NCI-H524 (cell line): Measurements from ENCODE around the gene DNM3.
"Not testable (repeated sequence)": the region's sequence is repeated elsewhere in the genome, so short reads cannot be mapped to it uniquely, and the experiment has no call there.

Experiments
- DNase-seq, 2 experiments: peaks; one replicate each; lab custom pipeline; 2025; lab: John Stamatoyannopoulos, UW

The DNM3 gene

DNA sequence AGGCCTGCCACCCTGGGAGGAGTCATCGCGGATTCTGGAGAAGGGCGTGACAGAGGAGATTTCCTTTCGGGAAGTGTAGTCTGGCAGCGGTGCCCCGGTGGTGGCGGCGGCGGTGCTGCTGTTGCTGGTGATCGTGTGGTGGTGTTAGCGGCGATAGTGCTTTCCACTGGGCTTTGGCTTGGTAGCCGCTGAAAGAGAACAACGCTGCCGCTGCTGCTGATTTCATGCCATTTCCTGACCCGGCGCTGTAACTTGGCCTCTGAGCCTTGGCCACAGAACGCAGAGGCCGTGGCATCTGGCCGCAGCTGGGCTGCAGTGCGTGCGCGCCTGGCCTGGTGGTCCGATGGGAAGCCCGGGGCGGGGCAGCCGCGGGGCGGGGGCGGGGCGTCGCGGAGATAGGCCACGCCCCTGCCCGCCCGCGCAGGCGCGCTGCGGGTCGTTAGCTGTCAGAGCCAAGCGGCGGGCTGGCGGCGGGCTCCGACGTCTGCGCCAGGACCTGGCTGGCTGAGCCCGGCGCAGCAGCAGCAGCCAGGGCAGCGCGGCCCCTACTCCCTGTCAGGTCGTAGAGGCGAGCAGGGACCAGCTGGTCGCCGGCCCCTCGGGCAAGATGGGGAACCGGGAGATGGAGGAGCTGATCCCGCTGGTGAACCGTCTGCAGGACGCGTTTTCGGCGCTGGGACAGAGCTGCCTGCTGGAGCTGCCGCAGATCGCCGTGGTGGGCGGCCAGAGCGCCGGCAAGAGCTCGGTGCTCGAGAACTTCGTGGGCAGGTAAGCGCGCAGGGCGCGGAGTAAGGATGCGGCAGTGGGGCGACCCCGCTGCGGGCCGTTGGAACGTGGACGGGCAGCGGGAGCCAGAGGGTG lies at the start of gene DNM3:
Gene DNM3 (plus strand): TSS at position 449 of the 861 bp plus-strand sequence. CDS start 159 bp downstream, at position 608.
- DNase-seq: peak; percentile 51 to 73

DNA sequence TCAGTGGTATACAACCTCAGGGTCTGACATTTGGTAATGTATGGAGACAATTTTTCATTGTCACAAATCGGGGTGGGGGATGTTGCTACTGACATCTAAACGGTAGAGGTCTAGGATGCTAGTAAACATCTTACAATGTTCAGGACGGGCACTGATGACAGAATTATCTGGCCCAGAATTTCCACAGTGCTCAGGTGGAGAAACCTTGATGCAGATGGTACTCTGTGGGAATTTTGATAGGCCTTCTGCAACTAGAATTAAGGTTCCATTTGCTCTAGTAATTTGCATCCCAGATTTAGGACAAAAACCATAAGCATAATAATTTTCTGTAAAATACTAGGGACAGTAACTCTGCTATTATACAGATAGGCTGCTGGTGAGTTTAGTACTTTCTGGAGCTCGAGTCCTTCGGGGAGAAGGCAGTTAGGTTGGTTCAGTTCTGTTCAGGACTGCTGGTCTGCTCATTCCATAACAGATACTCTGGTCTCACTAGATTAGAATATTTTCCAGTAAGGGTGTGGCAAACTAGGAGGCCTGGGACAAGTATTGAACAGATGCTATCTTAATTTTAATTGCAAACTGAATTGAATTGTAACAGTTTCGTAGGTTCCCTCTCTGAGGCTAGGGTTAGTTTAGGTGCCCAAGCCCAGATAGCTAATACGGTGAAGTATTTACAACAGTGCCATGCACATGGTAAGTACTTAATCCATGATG lies 48.5 kb upstream of the DNM3 start:
- DNase-seq: no peak

DNA sequence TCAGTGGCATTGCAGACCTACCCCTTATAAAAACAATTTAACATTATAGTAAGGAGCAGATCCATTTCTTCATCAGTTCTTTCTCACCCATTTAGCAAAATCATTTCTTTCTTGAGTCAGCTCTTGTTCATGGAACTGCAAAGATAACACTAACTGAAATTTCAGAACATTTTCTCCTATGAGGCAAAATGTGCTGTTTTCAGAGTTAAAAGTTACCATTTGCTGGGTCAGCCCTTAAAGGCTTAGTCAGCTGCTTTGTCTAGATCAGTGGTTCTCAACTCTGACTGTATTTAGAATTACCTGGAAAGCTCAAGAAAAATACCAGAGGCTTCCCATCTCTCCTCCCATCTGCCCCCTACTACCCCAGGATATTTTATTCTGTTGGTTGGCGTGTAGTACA lies 47.7 kb upstream of the DNM3 start:
- DNase-seq: no peak

DNA sequence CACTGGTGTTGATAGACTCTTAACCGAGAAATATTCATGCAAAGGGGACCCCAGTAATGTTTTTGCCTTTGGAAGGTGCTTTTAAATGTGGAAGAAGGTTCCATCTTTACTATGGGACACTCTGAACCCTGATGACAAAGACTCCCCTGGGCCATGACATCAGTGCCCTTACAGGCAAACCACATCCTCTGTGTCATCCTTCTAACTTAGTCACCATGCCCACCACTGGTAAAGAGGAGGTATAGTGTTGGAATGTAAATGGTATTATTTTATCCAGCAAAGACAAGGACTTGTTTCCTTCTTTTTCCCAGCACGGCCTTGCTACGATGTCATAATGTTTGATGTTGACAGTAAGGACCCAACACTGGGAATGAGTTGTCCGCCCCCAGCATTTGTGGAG lies 47.2 kb upstream of the DNM3 start:
- DNase-seq: no peak

DNA sequence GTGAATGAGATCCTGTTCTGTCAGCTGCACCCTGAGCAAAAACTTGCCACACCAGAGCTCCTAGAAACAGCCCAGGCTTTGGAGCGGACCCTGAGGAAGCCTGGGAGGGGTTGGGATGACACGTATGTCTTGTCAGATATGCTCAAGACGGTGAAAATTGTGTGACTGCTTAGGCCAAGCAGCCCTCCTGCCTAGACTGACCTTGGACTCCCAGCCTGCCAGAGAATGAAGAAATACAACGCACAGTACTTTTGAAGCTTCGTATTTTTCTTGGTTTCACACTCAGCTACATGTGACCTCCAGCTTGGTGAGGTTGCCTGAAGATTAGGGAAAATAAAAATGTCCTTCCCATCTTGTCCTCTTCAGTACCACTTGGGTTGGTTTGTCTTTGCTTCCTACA lies 44.7 kb upstream of the DNM3 start:
- DNase-seq: no peak

DNA sequence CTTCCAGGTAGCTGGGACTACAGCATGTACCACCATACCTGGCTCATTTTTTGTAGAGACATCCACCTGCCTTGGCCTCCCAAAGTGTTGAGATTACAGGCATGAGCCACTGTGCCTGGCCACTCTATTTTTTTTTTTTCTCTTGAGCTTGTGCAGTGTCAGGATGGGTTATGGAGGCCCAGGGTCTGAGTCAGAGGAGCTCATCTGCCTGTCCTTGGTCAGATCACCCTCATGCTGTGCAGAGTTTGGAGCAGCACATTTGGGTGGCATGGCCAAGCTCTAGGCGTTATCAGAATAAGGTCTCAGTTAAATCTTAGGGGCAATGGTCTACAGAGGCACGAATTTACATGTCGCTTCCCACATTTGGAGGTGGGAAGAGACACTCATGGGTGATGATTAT lies 43.0 kb upstream of the DNM3 start:
- DNase-seq: no peak

DNA sequence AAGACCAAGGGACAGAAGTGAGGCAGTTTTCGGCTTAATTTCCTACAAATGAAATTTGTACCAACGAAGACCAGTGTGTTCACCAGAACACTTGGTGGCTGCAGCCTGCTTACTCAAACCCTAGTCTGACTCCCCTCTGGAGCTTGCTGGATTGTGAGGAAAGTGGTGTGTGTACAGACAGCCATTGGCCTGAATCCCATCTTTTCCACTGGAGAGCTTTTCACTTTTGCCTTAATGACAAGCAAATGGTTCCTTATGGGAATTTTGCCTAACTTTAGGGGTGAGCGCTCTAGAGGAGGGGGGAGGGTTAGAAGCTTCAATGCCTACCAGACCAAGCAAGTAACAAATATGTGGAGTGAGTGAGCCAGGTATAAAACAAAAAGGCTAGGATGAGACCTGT lies 42.5 kb upstream of the DNM3 start:
- no peak for DNase-seq

DNA sequence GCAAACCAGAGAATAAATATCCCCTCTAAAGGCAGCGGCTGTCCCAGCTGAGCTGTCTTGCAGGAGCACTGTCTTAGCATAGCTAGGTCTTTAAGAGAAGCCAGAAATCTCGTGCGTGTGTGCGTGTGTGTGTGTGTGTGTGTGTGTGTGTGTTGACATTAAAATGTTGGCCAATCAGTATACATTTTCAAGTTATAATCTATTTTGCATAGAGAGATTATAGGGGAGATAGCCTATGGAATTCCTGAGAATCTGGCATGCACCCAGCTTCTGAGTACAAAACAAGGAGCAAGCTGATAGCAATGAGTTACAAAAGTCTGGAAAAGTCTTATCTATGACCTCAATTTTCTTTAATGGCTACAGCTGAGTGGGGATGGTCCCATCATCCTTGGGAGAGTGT lies 42.1 kb upstream of the DNM3 start:
- no peak for DNase-seq

DNA sequence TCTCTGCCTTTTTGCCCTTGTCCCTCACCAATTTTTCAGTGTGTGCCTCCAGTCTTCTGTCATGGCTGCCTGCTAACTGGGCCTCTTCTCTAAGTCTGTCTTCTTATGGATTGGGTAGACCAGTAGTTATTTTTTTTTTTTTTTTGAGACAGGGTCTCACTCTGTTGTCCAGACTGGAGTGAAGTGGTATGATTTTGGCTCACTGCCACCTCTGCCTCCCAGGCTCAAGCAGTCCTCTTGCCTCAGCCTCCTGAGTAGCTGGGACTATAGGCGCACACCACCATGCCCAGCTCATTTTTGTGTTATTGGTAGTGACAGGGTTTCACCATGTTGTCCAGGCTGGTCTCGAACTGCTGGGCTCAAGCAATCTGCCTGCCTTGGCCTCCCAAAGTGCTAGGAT lies 41.6 kb upstream of the DNM3 start:
- DNase-seq: not testable (repeated sequence)

DNA sequence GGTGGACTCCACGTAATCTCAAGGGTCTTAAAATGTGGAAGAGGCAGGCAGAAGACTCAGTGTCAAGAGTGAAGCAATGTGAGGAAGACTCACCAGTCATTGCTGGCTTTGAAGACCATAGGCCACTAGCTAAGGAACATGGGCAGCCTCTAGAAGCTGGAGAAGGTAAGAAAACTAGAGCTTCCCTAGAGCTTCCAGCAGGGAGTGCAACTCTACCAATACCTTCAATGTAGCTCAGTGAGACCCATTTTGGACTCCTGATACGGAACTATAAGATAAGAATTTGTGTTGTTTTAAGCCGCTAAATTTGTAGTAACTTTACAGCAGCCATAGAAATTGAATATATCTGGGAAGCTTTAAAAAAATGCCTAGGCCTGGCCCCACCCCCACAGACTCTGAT lies 41.0 kb upstream of the DNM3 start:
- DNase-seq: no peak

DNA sequence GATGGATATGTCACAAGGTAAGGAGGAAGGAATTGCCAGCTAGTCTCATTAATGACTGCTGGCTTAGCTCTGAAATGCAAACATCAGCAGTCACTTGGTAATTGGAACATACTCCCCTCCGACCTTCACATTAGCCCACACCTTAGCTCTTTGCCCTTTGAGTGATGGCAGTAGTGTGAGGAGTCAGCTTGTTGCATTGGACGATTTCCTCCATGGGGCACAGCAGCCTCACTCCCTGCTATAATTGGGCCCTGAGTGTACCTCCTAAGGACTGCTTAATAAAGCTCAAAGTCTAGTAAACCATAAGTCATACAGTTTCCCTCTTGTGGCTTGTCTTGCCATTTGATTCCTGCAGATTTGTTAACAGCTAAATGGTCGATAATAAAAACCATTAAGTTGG lies 40.4 kb upstream of the DNM3 start:
- no peak for DNase-seq

DNA sequence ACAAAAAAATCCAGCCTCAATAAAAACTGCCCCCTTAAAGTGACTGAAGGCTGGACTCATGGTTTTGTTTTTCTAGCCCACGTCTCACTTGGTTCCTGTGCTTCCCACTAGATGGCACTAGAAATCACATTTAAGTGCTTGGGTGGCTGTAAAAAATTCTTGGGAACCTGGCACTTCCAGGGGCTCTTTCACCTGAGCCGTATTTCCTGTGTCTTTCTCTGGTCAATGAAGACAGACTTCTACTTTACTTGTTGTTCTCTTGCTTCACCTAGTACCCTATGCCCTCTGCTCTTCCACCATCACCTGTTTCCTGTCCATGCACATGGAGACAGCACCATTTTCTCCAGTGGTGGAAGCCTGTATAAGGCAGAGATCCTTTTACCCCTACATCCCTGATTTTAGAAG lies 39.8 kb upstream of the DNM3 start:
- peak in 1 of 2 experiments; percentile 46 for DNase-seq

DNA sequence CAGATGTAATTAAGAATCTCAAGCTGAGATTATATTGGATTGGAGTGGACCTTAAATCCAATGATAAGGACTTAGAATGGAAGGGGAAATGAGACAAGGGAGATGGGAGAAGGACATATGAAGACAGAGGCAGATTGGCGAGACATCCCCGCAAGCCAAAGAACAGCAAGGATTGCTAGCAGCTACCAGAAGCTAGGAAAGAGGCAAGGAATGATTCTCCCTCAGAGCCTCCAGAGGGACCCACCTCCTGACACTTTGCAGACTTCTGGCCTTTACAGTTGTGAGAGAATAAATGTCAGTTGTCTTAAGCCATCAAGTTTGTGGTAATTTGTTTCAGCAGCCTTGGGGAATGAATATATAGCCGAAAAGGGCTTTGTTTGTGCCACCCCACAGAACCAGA lies 39.1 kb upstream of the DNM3 start:
- no peak for DNase-seq

DNA sequence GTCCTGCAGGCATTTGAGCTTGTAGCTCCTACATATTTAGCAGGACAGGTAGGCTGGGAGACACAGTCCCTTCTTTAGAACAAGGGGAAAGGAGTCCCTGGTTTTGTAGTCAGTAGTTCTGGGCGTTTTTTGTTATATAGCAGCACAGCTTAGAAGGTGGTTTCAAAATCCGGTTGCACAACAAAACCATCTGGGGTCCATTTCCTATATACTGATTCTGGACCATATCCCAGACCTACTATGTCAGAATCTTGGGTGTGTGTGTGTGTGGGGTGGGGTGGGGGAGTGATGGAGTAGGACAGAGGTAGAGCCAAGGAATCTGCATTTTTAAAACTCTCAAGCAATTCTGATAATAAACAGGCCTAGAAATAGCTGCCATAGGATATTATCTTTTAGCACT lies 38.3 kb upstream of the DNM3 start:
- DNase-seq: no peak

DNA sequence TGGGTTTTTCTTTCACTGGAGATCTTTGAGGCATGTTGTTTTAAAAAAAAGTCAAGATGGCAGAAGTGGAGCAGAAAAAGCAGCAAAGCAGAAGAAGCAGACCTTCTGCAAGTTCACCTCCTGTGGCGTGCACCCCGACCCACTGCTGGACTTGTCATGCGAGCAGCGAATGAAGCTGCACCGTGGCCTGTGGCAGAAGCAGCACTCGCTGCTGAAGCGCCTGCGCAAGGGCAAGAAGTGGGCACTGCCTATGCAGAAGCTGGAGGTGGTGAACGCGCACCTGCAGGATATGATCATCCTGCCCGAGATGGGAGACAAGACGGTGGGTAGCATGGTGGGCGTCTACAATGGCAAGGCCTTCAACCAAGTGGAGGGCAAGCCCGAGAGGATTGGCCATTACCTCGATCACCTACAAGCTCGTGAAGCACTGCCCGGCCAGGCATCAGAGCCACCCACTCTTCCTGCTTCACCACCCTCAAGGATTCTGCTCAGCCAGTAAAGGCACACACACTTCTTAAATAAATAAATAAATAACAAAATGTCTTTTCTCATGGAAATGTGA lies 37.8 kb upstream of the DNM3 start:
- DNase-seq: no peak

DNA sequence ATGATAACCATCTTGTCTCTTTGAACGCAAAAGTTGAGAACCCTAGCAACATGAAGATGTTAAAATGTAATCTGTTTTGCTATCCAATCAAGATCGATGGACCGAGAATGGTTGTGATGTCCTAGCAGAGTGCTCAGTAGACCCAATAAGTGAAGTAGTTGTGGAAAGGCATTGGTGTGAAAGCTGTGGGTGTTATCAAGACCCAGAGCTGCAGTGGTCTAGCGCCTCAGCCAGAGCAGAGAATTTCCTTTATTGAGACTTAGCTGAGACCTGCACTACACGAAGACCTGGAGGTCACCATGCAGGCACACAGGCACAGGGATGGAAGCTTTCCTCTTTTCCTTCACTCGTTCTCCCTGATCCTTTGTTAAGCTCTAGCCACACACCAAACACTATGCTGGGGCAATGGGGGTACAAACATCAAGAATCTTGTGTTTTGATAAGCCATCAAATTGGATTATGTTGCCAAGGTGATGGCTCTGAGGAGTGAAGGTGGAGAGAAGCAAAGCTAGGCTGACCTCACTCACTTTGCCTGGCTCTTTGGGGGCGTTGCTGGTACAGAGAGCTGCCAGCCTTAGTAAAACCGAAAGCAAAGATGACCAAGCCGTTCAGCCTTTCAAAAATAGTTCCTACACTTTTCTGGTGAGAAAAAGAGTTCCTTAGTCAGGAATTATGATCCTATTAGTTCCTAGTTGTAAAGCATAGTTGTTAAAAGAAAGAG lies 35.7 kb upstream of the DNM3 start:
- no peak for DNase-seq

DNA sequence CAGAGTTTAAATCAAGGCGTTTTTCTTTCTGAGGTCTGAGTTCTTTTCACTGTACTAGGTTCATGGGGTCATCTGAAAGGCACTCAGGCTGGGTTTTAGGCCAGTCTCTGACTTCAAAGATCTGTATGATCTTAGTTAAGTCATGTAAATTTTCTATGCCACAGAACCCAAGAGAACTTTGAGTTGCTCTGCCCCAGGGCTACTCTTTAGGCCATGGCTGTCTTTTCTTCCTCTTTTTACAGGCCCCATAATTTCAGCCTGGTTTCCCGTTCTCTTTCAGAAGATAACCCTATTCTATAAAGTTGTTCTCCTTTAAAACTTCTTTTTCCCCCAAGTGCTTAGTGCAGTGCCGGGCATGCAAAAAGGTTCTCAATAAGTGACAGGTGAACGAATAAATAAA lies 33.7 kb upstream of the DNM3 start:
- no peak for DNase-seq

DNA sequence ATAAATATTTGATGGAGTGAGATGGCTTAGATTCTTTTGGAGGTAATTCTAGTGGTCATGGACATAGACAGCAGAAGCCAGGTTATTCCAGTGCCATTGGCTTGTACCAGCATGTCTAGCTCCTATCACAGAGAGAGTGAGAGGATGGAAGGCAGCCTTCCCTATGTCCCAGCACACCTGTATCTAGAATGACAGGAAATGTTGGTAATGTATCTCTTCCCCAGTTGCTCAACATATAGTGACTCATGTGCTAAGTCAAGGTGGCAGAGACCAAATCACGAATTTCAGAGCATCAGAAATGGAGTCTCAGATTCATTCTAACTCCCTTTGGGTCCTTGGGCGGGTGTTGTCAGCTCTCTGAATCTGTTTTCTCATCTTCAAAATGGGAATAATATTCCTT lies 31.5 kb upstream of the DNM3 start:
- no peak for DNase-seq

DNA sequence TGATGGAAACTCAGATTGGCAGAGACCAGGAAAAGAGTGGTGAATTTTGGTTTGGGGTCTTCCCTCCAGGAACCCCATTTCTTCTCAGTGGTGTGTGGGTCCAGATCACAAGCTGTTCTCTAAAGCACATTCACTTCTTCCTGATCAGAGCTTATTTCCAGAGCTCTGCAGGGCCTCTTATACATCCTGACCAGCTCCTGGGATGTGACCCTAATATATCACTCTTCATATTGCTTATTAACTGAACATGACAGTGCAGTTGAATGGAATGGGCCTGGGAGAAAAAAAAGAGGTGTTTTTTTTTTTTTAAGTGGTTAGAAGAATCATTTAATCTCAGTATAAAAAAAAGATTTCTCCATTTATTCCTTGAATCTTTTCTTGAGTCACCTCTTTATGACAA lies 29.6 kb upstream of the DNM3 start:
- DNase-seq: no peak

DNA sequence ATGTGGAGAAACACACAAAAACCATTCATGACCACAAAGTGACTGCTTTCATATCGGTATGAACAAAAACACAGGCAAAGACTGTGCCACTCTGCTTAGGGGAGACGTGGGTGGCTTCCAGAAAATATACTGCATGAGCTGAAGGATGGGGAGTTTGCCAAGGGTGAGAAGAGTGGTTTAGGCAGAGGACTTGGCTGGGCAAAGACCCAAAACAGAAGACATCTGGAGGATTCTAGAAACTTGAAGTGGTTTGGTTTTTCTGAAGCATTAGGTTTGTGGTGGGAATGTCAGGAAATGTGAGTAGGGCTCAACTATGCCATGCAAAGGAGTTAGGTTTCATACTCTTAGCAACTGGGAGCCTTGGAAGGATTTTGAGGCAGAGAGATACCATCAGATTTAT lies 26.6 kb upstream of the DNM3 start:
- DNase-seq: no peak

DNA sequence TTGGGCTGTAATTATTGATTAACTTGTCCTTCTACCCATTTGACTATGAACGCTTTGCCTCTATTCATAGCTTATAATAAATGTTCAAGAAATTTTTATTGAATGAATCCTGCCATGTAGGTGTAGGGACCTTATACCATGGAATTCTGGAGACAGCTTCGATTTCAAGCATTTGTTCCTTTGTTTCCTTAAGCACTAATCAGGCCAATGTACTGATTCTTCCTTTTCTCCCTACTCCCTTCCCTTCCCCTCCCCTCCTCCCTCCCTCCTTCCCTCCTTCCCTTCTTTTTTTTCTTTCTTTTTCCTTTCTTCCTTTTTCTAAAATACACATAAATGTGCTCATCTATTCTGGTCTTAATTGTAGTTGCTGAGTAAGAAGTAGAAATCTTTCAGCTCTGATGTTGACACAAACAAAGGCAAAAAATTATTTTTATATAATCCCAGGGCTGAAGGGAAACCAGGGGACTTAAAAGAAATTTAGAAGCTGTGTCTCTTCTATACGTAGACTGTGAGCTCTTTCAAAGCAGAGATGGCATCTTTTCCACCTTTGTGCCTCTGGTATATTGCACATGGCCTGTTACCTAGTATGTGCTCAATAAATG lies 24.9 kb upstream of the DNM3 start:
- no peak for DNase-seq
